HG03457 (cell line): ENCODE data around the gene SUOX.
"Not testable (repeated sequence)": the region's sequence is repeated elsewhere in the genome, so short reads cannot be mapped to it uniquely, and the experiment has no call there.

Experiments
- ATAC-seq: cut with Tn5 transposase; IDR thresholded peaks from one replicate; pipeline ENCODE4 v1.9.1; 2021; ENCODE audit warnings: moderate number of reproducible peaks; ENCODE audit not compliant: unreplicated experiment

SUOX gene

GRCh38 chr12:55982319-55982936 lies 14.6 kb upstream of the SUOX start:
- ATAC-seq: no peak

DNA sequence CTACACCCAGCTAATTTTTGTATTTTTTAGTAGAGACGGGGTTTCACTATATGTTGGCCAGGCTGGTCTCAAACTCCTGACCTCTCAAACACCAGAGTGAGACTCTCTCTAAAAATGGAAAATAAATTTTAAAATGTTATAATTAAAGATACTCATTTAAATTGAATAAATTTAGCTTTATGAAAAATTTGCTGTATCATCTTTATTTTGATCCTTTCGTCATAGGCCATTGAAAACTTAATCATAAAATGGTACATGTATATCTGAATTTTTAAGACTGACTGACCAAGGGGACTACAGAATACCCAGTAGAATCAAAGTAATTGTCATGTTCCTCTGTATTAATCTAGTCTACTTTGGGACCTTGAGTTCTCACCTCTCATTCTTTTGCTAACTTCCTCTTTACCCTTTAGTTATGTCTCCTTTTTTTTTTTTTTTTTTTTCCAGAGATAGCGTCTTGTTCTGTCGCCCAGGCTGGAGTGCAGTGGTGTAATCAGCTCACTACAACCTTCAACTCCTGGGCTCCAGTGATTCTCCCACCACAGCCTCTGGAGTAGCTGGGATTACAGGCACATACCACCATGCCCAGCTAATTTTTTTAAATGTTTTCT lies 13.7 kb upstream of the SUOX start:
- ATAC-seq: no peak

GRCh38 chr12:55984861-55985260 lies 12.2 kb upstream of the SUOX start:
- ATAC-seq: no peak

GRCh38 chr12:55985341-55985740 lies 11.7 kb upstream of the SUOX start:
- ATAC-seq: no peak

DNA sequence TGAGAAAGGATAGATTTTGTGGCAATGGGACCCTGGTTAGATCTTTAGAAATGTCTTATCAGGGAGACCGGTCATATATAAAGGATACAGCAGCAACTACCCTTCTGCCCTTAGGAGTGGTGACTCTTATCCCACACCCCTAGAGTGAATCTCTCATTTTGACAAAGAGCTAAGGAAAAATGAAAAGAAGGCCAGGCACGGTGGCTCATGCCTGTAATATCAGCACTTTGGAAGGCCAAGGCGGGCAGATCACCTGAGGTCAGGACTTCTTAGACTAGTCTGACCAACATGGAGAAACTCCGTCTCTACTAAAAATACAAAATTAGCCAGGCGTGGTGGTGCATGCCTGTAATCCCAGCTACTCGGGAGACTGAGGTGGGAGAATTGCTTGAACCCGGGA lies 11.1 kb upstream of the SUOX start:
- not testable (repeated sequence) for ATAC-seq

- ATAC-seq: no peak
Measured at GRCh38 chr12:55991110-55991509, 6.0 kb upstream of the SUOX start.

DNA sequence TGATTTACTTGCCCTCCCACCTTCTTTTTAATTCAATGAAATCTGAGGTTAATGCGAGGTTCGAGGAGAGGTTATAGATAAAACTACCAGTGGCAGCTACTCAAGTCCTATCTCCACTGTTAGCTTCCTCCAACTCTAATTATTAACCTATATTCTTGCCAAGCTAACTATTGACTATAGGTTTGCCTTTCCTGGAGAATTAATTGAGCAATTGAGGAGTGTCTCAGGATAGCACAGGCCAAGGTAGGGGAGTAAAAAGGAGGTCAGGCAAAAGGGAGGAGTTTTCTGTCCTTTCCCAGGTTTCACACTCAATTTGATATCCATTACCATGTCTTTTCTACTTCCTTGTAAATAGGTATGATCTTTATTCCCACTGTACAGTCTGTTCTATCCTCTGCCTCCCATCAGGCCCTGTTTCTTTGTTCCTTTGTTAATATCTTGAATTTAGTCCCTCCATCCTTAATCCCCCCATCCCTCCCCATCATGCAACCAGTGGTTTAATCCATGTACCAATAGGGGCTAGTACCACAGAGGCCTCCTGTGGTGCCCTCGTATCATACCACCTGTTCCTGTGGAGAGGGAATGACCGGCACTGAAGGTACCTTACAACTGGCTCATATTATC lies 3.7 kb upstream of the SUOX start:
- no peak for ATAC-seq

DNA sequence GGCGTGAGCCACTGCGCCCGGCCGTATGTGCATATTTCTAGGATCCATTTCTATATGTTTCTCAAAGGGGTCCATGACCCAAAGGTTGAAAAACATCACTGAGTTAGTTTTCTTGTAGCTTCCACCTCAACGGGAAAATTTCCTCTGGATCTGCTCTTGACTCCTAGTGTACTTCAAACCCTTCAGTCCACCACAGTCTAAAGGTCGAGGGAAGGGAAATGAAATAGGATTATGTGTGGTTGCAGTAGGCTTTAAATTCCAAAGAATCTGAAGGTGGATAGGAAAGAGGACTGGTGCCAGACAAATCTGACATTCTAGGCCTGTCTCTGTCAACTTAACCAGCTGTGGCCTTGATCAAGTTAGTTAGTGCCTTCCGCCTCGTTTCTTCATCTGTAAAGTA lies 1.7 kb upstream of the SUOX start:
- no peak for ATAC-seq

- no peak for ATAC-seq
Measured at GRCh38 chr12:55996201-55996714, 818 bp upstream of the SUOX start.

GRCh38 chr12:55997535-55997859 lies 421 bp downstream of the SUOX start:
- no peak for ATAC-seq

GRCh38 chr12:55999522-55999921 lies 2.4 kb downstream of the SUOX start:
- ATAC-seq: not testable (repeated sequence)

GRCh38 chr12:55999999-56000540 lies 3.0 kb downstream of the SUOX start:
- not testable (repeated sequence) for ATAC-seq

DNA sequence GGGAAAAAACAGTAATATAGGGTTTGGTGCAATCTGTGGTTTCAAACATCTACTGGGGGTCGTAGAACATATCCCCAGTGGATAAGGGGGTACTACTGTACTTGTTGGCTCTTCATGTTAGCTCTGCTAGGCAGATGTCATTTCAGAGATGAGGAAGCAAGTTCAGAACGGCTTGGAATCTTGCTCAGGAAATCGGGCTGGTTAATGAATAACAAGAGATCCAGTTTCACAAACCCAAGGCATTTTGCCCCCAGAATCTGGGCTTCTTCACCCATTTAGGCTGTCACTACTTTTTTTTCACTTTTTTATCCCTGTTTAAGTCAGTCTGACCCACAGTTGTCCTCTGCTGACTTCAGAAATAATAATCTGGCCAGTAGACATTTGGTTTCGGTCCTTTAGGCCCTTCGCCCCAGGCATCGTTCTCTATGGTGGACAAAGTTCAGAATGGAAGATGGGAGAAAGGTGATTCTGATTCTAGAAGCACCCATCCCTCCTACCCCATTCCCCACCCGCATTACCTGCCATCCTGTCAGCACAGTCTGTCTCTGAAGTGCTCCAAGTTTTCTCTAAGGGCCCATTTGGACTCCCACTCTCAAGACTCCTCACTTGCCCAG lies 4.5 kb downstream of the SUOX start:
- no peak for ATAC-seq

GRCh38 chr12:56003376-56003775 lies 6.3 kb downstream of the SUOX start:
- not testable (repeated sequence) for ATAC-seq

- ATAC-seq: no peak
Measured at GRCh38 chr12:56004211-56004610, 7.1 kb downstream of the SUOX start.

DNA sequence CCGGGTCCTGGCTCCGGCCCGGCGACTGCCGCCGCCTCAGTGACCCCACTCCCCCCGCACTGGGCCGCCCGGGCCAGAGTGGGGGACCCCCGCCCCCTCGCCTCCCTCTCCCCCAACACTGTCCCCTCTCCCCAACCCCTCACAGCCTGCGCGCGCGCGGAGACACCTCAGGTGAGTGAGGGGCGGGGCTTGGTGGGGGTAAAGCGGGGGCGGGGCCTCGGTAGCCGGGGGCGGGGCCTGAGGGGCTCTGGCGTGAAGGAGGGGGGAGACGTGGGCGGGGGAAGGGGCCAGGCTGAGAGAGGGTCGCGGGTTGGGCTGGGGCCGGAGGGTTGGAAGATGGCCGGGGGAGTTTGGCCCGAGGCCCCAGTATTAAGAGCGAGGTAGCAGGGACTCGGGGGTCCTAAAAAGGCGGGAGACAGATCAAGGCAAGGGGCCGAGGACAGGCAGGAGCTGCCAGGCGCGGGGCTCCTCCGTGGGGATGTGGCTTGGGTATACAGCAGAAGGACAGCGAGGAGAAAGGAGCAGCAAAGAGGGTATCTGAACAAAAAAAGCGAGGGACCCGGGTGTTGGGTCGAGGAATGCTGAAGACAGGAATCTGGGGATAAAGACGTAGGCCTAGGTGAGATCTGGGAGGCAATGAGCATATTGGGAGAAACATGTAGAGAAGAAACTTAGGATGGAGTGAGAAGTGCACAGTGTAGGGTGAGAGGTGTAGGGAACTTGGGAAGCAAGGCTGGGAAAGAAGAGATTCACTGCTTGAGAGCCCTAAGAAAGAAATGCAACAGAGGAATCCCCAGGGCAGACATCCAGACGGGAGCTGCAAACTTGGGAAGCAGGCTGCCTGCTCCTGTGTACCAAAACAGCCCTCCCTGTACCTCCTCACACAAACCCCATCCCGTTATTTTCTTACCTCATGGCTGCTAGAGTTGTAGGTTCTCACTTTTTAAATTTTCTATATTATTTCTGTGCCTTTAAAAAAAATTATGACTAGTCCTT lies 10.8 kb downstream of the SUOX start:
- ATAC-seq: no peak

DNA sequence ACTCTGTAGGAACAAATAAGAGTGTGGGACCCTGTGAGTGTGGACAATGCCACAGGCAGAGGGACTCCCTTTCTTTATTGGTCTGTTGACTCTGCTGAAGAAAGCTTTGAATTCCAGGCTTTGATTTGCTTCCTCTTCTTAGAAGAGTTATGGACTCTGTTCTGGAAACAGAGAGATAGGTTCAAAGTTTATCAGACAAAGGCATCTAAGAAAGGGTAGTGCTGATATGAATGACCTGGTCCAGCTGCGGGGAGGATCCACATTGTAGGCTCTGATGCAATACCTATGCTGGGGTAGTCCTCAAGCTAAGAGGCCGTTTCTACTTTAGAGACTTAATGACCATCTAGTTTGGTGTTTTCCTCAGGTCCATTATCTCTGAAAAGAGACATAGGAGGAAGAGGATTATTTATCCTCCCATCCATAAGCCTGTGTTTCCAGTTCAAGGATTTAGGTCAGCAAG lies 13.1 kb downstream of the SUOX start:
- ATAC-seq: no peak

- no peak for ATAC-seq
Measured at GRCh38 chr12:56011509-56012090, 14.5 kb downstream of the SUOX start.

DNA sequence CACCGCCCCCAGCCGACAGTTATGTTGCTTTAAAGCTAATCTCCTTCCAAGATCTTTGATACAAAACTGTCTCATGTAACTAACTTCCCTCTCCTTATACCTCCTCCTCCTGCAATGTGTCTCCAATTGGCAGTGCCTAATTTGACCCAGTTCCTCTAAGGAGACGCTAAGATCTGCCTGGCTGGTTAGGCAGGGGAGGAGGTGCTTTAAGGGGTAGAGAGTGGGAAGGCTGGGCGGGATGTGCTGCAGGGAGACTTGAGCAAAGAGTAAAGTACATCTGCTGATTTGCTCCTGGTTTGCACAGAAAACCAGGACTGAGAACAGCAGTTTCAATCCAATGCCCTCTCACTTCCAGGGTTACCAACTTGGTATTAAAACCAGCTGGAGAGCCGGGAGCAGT lies 16.4 kb downstream of the SUOX start:
- ATAC-seq: no peak

DNA sequence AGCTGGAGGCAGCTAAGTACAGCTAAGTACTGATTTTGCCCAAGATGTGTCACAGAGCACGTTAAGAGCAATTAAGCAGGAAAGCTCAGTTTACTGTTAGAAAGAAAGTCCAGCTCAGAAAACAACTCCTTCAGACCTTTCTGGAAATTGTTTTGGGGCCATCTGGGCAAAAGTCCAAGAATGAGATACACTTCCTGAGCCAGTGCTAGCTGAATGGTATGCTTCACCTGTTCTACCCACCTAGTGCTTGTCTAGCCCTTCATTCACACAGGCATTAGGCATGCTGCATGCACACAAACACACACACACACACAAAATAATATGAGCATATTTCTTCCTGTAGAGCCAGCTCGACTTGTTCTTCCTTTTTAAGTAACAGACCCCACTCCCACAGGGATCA lies 17.1 kb downstream of the SUOX start:
- ATAC-seq: no peak
